Activated CD4-positive, CD25-positive, alpha-beta regulatory T cell treated with anti-CD3 and anti-CD28 coated beads, Interleukin-2, amount 50 U/mL, for 16 hours (primary cell): ENCODE measurements around the gene NPW.
A peak's percentile ranks its signal among the peaks of the same experiment; 100 is the strongest.
"Not testable (repeated sequence)": the region's sequence is repeated elsewhere in the genome, so short reads cannot be mapped to it uniquely, and the experiment has no call there.

ENCODE experiments used
- DNase-seq: peaks from one replicate; pipeline ENCODE4 v3.0.0-alpha.2; 2020; ENCODE audit warnings: low read depth, low spot score

Gene NPW

GRCh38 chr16:2023092-2024031, 3.8 kb downstream of the NPW start:
- DNase-seq: peak; percentile 93

GRCh38 chr16:2024032-2024420, 4.4 kb downstream of the NPW start:
- no peak for DNase-seq

GRCh38 chr16:2025251-2025650, 5.7 kb downstream of the NPW start:
- no peak for DNase-seq

GRCh38 chr16:2025878-2026460, 6.4 kb downstream of the NPW start:
- no peak for DNase-seq

GRCh38 chr16:2026461-2027023, 7.0 kb downstream of the NPW start, which contains the start of gene NHERF2:
NHERF2 (plus strand) TSS chr16:2026902; CDS start chr16:2027006, 104 bp downstream.
- DNase-seq: no peak

DNA sequence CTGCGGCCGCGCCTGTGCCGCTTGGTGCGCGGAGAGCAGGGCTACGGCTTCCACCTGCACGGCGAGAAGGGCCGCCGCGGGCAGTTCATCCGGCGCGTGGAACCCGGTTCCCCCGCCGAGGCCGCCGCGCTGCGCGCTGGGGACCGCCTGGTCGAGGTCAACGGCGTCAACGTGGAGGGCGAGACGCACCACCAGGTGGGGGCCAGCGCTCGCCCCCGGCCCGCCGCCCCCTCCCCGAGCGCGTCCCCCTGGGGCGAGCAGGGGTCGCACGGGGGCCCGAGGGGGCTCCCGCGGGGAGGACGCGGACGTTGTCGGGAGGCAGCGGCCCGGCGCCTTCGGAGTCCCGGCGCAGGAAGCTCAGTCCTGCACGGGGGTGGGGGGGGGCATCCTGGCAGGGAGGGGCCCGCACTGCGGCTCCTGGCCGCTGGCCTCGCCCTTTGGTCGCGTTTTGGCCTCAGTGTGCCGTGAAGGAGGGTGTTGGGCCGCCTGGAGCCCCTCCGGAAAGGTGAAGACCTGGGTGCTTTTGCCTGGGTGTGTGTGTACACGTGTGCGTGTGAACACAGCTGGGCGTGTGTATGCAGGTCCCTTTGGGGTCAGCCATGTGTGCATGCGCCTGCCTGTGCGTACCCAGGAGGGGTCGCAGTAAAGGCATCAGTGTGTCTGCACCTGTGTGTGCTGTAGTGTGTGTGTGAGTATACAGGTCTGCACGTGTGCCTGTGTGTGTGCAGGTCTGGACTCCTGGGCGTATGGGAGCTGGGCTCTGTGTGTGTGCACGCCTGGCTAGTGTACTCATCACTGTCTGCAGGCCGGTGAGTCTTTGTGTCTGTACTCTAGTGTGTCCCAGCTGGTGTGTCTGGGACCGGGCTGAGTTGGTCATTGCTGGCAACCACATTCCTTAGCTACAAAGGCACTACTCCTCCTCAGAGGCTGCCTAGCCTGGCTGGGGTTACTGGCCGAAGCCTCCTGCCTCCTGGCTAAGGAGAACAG, 7.7 kb downstream of the NPW start:
- no peak for DNase-seq

DNA sequence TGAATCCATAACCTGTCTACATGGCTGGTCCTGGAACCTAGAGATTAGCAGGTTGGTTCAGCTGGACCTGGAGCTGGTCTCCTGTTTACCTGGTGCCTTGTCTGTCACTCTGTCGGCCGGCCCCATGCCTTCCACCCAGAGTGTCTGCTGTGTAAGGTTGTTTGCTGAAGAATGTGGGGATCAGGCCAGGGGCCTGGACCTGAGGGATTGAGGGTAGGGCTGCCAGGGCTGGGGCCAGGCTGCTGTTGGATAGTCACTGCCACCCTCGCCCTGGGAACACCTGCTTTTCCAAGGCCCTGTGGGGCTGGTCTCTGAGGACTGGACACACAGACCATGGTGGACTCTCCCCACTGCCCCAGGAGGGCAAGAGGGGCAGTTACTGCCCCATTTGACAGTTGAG, 8.6 kb downstream of the NPW start:
- DNase-seq: no peak

DNA sequence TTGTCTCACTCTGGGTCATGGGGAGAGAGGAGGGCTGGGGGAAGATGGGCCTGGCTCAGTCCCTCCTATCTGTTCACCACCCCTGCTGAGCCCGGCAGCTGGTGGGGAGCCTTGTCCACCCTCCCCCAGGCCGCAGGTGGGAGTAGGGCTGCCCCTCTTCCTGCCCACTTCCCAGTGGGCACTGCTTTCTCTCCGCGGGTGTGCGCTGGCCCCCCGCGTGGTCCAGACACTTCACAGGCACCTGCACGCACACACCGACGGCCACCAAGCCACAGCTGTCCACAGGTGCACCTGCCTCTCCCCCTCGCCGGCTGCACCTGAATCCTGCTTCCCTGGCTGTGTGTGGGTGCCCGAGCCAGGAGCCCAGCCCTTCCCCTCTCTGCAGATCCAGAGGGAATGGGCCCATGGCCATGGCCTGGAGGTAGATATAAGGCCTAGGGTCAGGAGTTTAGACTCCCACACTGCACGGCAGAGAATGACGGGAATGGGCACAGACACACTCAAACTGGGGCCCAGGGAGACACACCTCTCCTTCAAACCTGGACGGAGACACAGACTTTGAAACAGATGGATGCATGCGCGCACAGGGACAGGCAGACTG, 9.1 kb downstream of the NPW start:
- no peak for DNase-seq

- no peak for DNase-seq
These were observed 9.8 kb downstream of the NPW start for GRCh38 chr16:2029350-2029749.

DNA sequence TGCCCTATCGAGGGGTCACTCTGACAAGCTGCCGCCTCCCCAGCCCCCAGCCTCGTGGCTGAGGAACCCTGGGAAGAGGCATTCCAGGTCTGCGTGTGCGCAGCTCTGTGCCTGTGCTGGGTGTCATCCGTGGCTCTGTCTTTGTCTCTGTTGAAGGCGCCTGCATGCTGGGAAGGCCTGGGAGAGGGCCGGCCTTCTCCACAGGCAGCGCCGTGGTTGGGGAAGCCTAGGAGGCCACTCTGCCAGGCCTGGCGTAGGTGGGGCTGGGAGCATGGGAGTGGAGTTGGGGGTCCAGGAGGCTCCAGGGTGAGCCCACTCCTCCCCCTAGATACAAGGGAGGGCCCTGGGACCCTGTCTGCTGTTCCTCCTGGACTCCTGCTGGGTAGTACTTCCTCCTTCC, 10.5 kb downstream of the NPW start:
- DNase-seq: no peak

DNA sequence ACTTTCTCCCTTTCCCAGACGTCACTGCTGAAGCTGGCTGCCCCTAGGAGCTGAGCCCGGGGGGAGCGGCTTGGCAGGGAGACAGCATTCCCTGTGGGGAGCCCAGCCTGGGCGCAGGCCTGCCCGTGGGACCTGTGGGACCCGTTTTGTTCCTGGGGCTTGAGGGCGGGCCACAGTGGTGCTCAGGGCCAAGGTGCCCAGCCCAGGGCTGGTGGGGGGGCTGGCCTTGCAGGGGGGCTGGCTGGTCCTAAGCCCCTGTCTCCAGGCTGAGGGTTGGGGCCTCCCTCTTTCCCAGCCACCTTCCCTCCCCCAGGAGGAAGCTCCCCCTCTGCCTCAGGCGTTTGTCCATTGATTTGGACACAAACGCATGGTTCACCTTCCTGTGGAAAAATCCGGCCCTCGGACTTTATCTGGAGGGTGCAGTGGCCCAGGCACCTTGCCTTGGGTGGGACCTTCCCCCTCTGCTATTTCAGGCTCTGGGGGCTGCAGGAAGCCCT, 11.5 kb downstream of the NPW start:
- no peak for DNase-seq

DNA sequence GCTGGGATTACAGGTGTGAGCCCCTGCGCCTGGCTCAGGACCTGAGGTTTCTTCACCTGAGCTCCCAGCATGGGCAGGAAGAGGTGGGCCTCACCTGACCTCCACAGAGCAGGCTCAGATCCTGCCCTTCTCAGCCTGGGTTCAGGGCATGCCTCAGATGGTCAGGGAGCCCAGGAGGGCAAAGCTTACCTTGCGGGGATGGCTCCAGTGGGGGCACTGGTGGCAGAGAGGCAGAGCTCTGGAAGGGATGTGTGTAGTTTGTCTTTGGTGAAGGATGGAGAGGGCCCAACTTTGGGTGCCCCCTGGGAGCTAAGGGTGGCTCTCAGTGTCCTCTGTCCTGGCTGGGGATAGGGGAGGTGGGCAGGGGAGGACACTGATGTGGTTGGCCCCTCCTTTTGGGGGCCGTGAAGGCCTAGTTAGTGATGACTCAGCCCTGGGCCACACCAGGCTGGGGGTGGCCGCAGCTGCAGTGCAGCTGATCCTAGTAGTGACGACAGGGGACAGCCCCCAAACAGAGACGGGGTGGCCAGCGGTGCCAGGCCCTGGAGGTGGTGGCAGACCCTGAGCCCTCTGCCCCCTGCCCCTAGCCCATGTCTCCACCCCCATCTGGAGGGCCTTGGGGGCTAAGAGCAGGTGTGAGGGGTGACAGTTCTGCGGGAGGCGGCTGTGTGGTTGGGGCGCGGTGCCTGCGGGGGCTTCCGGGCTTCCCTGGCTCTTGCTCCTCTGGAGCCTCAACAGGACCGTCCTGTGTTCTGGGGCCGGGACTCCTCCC, 12.9 kb downstream of the NPW start:
- DNase-seq: no peak

GRCh38 chr16:2033057-2033908, 13.7 kb downstream of the NPW start:
- no peak for DNase-seq

DNA sequence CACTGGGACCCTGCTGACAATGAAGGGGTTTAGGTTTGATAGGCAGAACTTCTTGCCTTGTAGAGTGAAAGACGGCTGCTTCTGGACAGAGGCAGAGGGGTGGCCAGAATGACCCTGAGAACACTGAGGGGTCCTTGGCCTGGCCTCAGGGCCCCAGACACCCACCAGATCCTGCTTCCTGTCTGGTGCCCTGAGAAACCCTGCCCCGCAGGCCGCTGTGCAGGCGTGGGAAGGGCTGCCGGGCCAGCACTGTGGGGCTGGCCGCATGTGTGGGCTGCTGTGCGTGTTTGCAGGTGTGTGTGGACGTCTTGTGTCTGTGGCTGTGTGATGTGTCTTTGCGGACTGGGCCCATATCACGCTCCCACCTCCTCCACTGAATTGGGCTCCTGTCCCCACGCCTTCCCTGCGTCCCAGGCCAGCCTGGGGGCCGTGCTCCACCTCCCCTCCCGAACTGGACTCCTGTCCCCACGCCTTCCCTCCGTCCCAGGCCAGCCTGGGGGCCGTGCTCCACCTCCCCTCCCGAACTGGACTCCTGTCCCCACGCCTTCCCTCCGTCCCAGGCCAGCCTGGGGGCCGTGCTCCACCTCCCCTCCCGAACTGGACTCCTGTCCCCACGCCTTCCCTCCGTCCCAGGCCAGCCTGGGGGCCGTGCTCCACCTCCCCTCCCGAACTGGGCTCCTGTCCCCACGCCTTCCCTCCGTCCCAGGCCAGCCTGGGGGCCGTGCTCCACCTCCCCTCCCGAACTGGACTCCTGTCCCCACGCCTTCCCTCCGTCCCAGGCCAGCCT, 14.5 kb downstream of the NPW start:
- DNase-seq: not testable (repeated sequence)

DNA sequence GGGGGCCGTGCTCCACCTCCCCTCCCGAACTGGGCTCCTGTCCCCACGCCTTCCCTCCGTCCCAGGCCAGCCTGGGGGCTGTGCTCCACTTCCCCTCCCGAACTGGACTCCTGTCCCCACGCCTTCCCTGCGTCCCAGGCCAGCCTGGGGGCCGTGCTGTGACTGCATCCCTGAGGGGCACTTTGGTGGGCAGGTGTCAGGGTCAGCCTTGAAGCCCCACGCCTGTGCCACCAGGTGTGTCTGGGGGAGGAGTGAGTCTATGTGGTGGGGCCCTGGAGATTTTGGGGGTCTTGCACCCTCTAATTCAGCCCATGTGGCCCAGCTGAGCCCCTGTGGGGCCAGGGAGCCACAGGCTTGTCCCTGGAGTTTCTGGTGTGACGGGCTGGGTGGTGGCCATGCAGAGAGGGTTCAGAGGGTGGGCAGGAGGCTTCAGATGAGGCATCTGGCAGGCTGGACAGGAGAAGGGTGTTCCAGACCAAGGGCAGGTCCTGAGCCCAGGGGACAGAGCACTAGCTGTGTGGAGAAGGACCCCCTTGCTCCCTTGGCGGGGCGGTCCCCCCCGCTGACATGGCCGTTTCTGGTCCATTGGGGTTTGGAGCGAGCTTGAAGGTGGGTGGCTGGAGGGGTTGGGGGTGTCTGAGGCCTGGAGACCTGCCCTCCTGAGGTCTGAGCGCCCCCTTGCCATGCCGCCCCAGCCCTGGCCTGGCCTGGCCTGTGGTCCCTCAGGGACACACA, 15.3 kb downstream of the NPW start:
- no peak for DNase-seq

DNA sequence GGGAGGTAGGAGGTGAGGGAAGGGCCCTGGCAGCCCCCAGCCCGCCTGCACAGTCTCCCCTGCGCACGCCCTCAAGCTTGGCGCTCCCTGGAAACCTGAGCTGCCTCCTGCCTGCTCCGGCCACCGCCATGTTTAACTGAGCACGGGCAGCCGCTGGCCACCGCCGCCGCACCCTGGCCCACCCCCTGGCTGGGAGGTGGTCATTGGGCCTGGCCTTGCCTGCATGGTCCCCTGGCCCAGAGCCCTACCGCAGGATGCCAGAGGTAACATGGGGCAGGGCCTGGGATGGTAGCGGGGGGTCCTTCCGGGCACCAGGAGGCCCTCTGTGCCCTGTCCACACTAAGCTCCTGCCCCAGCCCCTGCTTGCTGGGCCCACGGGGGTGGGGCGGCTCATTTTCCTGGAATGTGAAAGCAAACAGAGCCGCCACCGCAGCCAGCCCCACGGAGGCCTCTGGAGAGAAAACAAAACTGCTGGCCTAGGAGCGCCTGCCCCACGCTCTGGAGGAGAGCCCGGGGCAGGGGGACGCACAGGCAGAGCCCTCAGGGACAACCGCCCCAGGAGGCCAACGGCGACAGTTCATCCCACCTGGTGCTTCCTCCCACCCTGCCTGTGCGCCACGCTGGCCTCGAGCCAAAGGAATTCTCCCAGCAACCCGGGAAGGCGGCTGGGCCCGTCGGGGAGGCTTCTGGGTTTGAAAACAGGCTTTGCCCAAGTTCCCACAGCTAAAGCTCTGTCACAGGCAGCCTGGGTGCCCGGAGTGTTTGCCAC, 16.0 kb downstream of the NPW start:
- DNase-seq: no peak
